ENCODE data around the gene PSMC6. TPM values are rescaled to one million over a fixed set of nuclear protein-coding genes. Genes with fewer than 3 reads are reported as not detected.

The PSMC6 gene
- total and polyA plus RNA-seq, 2 of the 13 experiments (the other 11 are each of a cell fraction or from before 2014, with no cell fraction given) = 90.0 to 210 TPM

- TF ChIP-seq ZBTB7A (CRISPR knock-in tag; IDR thresholded peaks at IDR 0.05) (no peak), NFIC (IDR thresholded peaks at IDR 0.05; ENCODE audit: low read length) (no peak), HNRNPH1 (optimal IDR thresholded peaks at IDR 0.05; ENCODE audit: low read depth, low read length) (no peak), PCBP2 (optimal IDR thresholded peaks at IDR 0.05; ENCODE audit: low read depth, low read length, poor library complexity, severe bottlenecking) (no peak), TFAP4 (IDR thresholded peaks at IDR 0.05; ENCODE audit: borderline replicate concordance, low read depth) (peak; percentile 71; the same call in 1 of the 2 replicates), ZNF619 (CRISPR knock-in tag; IDR thresholded peaks at IDR 0.05) (0 out of 2 replicates have a peak, but pooled peaks have one; percentile 26), TCF12 (IDR thresholded peaks at IDR 0.05) (no peak), TCF12 (CRISPR knock-in tag; IDR thresholded peaks at IDR 0.05) (no peak), ZNF879 (CRISPR knock-in tag; IDR thresholded peaks at IDR 0.05) (no peak), SOX5 (CRISPR knock-in tag; IDR thresholded peaks at IDR 0.05; ENCODE audit: borderline replicate concordance) (0 out of 2 replicates have a peak, but pooled peaks have one; percentile 42), GPBP1L1 (CRISPR knock-in tag; IDR thresholded peaks at IDR 0.05) (no peak), E2F5 (CRISPR knock-in tag; conservative IDR thresholded peaks at IDR 0.05) (peak; percentile 70; the same call in 1 of the 2 replicates), HES4 (CRISPR knock-in tag; IDR thresholded peaks at IDR 0.05; ENCODE audit: borderline replicate concordance) (no peak), GABPA (IDR thresholded peaks at IDR 0.05; ENCODE audit: low read depth, low read length) (peak; percentile 32; the same call in 1 of the 2 replicates), GABPA (CRISPR knock-in tag; IDR thresholded peaks at IDR 0.05; ENCODE audit: low read depth) (no peak; the same call in 1 of the 2 replicates), ZNF33A (CRISPR knock-in tag; IDR thresholded peaks at IDR 0.05; ENCODE audit: borderline replicate concordance) (no peak), FLYWCH1 (CRISPR knock-in tag; IDR thresholded peaks at IDR 0.05) (no peak), CEBPG (CRISPR knock-in tag; IDR thresholded peaks at IDR 0.05) (no peak), NKX3-1 (CRISPR knock-in tag; IDR thresholded peaks at IDR 0.05) (no peak), NFATC3 (CRISPR knock-in tag; IDR thresholded peaks at IDR 0.05) (no peak), SP140L (CRISPR knock-in tag; IDR thresholded peaks at IDR 0.05; ENCODE audit: borderline replicate concordance) (no peak), SIN3A (IDR thresholded peaks at IDR 0.05; ENCODE audit: borderline replicate concordance, low read depth, low read length) (no peak; the same call in 1 of the 2 replicates), TEAD2 (CRISPR knock-in tag; IDR thresholded peaks at IDR 0.05) (0 out of 2 replicates have a peak, but pooled peaks have one; percentile 30), NCOA5 (CRISPR knock-in tag; IDR thresholded peaks at IDR 0.05) (no peak), ZNF329 (CRISPR knock-in tag; IDR thresholded peaks at IDR 0.05; ENCODE audit: low read depth) (0 out of 2 replicates have a peak, but pooled peaks have one; percentile 61), STAG1 (CRISPR knock-in tag; IDR thresholded peaks at IDR 0.05) (peak; percentile 2; the same call in 1 of the 2 replicates), ZNF235 (CRISPR knock-in tag; IDR thresholded peaks at IDR 0.05; ENCODE audit: borderline replicate concordance) (no peak), ZNF180 (CRISPR knock-in tag; IDR thresholded peaks at IDR 0.05; ENCODE audit: borderline replicate concordance, low read depth) (no peak), HDAC1 (CRISPR knock-in tag; IDR thresholded peaks at IDR 0.05) (peak; percentile 77), ZNF484 (CRISPR knock-in tag; IDR thresholded peaks at IDR 0.05; ENCODE audit: borderline replicate concordance, low read depth) (no peak), HMG20A (CRISPR knock-in tag; IDR thresholded peaks at IDR 0.05; ENCODE audit: borderline replicate concordance) (no peak; the same call in 1 of the 2 replicates)
Measured at GRCh38 chr14:52729925-52730708, 23.1 kb downstream of the PSMC6 start, which contains the start of gene STYX (continued).

Data from HepG2 (cell line).